NCI-H510A treated with DMSO at 0.1 percent for 48 hours (cell line): ENCODE measurements around the gene ICOS.
"Not testable (repeated sequence)": the region's sequence is repeated elsewhere in the genome, so short reads cannot be mapped to it uniquely, and the experiment has no call there.

Experiments
- DNase-seq: peaks from one replicate; lab custom pipeline; 2025; lab: John Stamatoyannopoulos, UW

Gene ICOS

GRCh38 chr2:203975912-203976311 lies 39.3 kb downstream of the ICOS start:
- DNase-seq: no peak

- no peak for DNase-seq
Observed at GRCh38 chr2:203982276-203982675, 45.7 kb downstream of the ICOS start.

GRCh38 chr2:203983064-203983715 lies 46.6 kb downstream of the ICOS start:
- DNase-seq: no peak

GRCh38 chr2:203985978-203986377 lies 49.4 kb downstream of the ICOS start:
- DNase-seq: not testable (repeated sequence)

- no peak for DNase-seq
Observed at GRCh38 chr2:203987959-203988358, 51.4 kb downstream of the ICOS start.

GRCh38 chr2:203988500-203989260 lies 52.1 kb downstream of the ICOS start:
- no peak for DNase-seq

- no peak for DNase-seq
Observed at GRCh38 chr2:203989521-203989920, 53.0 kb downstream of the ICOS start.

- no peak for DNase-seq
Observed at GRCh38 chr2:203992509-203992908, 55.9 kb downstream of the ICOS start.

- DNase-seq: no peak
Observed at GRCh38 chr2:203993011-203993410, 56.4 kb downstream of the ICOS start.

GRCh38 chr2:203993560-203993959 lies 57.0 kb downstream of the ICOS start:
- no peak for DNase-seq

- DNase-seq: no peak
Observed at GRCh38 chr2:203994735-203995134, 58.2 kb downstream of the ICOS start.

- DNase-seq: no peak
Observed at GRCh38 chr2:203996692-203997091, 60.1 kb downstream of the ICOS start.

- DNase-seq: no peak
Observed at GRCh38 chr2:203997481-203997880, 60.9 kb downstream of the ICOS start.

GRCh38 chr2:203997980-203998809 lies 61.6 kb downstream of the ICOS start:
- DNase-seq: no peak

- DNase-seq: no peak
Observed at GRCh38 chr2:203999835-204000234, 63.3 kb downstream of the ICOS start.

- DNase-seq: no peak
Observed at GRCh38 chr2:204000446-204000845, 63.9 kb downstream of the ICOS start.

GRCh38 chr2:204003276-204003990 lies 66.9 kb downstream of the ICOS start:
- no peak for DNase-seq

- DNase-seq: no peak
Observed at GRCh38 chr2:204004912-204005311, 68.3 kb downstream of the ICOS start.

- DNase-seq: no peak
Observed at GRCh38 chr2:204005940-204006721, 69.6 kb downstream of the ICOS start.

GRCh38 chr2:204008352-204008751 lies 71.8 kb downstream of the ICOS start:
- no peak for DNase-seq
